Fibroblast of skin of back (primary cell): ENCODE results near the gene SESN3. TPM values are rescaled to one million over a fixed set of nuclear protein-coding genes. Genes with fewer than 3 reads are reported as not detected.
"Not testable (repeated sequence)": the region's sequence is repeated elsewhere in the genome, so short reads cannot be mapped to it uniquely, and the experiment has no call there.

Experiments used
- DNase-seq: peaks from one replicate; pipeline ENCODE4 v3.0.0-alpha.2; 2013
- polyA plus RNA-seq, 2 experiments: library from polyadenylated mRNA; unstranded; fragments of 120-200 nt; gene quantifications; one replicate each; pipeline ENCODE4 v1.2.1, GENCODE V29; 2013; ENCODE audit not compliant: insufficient read length in 2 of 2

SESN3 gene, protein sequence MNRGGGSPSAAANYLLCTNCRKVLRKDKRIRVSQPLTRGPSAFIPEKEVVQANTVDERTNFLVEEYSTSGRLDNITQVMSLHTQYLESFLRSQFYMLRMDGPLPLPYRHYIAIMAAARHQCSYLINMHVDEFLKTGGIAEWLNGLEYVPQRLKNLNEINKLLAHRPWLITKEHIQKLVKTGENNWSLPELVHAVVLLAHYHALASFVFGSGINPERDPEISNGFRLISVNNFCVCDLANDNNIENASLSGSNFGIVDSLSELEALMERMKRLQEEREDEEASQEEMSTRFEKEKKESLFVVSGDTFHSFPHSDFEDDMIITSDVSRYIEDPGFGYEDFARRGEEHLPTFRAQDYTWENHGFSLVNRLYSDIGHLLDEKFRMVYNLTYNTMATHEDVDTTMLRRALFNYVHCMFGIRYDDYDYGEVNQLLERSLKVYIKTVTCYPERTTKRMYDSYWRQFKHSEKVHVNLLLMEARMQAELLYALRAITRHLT
- 5.6 TPM for polyA plus RNA-seq (2013, experiment 1 of 2; ENCODE audit: insufficient read length)
- 8.1 TPM for polyA plus RNA-seq (2013, experiment 2 of 2; ENCODE audit: insufficient read length)

DNA sequence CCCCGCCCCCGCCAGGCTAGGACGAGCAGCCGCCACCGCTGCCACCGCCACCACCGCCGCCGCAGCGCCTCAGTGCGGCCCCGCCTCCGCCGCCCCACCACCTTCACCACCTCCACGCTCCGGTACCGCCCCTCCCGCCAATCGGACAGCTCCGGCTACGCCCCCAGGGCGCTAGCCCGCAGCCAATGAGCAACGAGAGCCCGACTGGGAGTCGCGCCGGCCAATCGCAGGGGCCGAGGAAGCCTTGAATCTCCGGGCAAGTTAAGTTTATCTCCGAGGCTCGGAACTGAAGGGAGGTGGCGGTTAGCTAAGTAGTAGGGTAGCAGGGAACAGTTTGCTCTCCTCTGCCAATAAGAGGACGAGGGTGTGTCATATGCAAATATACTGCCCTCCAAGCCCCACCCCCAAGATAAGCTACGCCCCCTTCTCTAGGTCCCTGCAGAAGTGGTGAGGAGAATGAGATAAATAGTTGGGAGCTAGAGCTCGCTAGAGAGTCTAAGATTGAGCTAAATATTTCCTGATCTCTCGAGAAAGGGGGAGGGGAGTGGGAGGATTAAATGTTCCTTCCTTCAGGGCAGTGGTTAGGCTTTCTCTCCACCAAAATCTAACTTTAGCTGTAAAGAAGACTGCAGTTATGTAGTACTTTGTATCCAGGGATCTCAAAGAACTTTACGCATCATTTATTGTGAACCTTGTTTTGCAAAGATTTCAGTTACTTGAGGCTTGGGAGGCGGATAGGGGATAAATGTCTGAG, at the start of gene SESN3:
Gene SESN3 (minus strand): TSS at position 76 of the 754 bp plus-strand sequence. CDS start 342 bp downstream, outside the sequence.
- peak; percentile 100 for DNase-seq

DNA sequence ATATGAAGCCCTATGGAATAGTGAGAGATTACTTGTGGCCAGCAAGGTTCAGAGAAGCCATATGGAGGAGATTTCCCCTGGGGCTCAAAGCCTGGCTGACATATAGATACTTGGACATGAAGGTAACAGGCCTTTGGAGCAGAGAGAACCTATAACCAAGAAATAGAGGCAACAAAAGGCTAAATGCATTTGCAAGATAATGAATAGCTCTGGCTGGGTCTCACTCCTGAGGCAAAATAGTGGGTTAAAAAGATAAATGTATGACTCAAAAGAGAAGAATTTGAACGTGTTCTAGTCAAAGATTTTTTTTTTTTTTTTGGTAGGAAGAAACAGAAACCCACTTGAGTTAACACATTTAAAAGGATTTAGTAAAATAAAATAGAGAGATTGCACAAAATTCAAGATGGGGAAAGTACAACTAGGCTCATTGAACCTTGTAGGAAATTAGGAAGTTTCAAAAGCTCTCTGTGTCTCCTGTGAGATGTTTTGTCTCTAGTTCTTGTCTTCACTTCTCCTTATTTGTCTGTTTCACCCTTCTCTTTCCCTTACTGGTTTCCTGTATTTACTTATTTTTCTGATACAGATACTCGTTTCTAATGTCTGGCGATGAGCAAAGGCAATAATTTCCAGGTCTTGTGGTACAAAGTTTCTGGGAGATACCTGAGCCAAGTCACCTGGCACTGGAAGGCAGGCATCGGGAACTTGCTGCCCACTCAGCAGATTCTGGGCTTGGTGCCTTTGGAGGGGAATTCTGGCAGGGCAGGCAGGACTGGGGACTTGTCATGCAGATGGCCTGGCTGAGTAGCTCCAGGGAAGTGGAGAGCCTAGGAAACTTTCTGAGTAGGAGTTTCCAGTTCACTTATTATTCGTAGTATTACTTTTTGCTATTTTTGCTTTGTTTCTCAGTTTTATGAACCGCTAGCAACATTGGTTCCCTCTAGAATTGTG, 49.2 kb upstream of the SESN3 start:
- DNase-seq, result peak; percentile 20

DNA sequence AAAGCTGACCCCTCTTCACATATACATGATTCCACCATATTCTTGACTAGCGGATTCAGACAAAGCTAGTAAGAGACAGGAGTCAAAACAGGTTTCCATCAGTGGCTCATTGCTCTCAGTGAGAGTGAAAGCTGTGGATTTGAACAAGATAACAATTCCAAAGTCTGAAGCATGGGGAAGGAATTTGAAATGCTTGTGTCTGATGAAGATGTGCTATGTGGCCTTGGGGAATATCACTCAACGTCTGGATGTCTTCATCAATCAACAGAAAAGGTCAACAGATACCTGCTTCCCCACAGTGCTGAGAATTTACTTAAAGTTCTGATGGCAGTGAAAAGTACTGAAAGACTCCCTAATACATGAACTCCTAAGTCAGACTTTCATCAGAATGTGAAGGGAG, 46.9 kb upstream of the SESN3 start:
- peak; percentile 13 for DNase-seq

DNA sequence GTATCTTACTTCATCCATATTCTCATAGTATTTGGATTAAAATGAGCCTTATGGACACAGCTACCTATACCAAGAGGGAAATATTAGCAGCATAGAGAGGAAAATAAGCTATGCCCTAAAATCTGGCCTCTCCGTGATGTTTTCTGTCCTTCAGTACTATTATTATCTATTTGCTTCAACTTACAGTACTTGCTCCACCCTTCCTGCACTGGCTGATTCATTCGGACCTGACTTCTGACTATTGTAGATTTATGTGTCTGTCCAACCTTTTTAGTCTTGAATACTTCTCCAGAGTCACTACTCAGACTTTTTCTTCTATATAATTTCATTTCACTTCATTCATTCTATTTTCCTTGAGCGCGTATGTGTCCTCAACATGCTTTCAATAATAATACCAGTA, 45.1 kb upstream of the SESN3 start:
- no peak for DNase-seq

DNA sequence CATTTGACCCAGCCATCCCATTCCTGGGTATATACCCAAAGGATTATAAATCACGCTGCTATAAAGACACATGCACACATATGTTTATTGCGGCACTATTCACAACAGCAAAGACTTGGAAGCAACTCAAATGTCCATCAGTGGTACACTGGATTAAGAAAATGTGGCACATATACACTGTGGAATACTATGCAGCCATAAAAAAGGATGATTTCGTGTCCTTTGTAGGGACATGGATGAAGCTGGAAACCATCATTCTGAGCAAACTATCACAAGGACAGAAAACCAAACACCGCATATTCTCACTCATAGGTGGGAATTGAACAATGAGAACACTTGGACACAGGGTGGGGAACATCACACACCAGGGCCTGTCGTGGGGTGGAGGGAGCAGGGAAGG, 42.6 kb upstream of the SESN3 start:
- DNase-seq, result not testable (repeated sequence)

DNA sequence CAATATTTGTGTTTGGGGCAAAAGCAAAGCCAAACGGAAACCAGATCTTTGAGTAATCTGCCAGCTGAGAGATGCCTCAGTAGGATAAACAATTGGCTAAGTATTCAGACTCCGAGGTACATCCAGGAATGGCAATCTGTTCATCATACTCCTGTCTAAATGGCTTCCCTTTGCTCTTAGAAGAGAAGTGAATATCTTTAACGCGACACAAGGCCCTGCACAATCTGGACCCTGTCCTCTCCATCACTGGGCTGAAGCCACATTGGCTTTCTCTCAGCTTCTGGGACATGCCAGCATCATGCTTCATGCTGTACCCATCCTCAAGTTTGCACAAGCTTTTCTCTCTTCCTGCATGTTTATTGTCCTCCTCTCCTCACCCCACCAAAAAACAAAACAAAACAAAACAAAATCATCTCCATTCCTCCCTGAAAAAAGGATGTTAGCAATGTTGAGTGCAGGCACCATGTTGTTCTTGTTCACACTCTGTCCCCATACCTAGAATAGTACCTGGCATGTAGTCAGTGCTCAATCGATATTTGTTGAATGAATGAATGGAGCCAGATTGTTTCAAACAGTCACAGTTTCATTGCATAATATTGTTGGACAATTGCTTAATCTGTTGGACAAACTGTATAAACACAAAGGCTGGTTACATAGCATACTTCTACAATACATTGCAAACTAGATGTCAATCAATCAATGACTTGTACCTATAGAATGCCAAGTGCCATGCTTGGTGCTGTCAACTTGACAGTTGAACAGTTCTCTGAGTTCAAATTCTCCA, 38.2 kb upstream of the SESN3 start:
- DNase-seq, result no peak

DNA sequence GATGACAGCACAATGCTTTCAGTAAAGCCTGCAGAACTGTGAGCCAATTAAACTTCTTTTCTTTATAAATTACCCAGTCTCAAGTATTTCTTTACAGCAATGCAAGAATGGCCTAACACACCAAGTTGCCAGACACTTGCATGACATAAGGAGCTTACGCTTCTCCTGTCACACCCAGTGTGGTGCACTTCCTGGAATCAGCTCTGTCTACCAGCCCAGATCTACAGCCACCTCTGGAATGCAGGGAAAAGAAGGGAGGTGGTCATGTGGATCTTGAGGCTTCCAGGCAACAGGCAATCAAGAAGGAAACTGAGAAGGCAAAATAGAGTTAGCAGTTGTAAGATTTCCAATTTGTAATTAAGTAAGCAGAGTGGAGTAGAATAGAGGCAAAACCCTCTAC, 37.4 kb upstream of the SESN3 start:
- DNase-seq, result peak; percentile 19

DNA sequence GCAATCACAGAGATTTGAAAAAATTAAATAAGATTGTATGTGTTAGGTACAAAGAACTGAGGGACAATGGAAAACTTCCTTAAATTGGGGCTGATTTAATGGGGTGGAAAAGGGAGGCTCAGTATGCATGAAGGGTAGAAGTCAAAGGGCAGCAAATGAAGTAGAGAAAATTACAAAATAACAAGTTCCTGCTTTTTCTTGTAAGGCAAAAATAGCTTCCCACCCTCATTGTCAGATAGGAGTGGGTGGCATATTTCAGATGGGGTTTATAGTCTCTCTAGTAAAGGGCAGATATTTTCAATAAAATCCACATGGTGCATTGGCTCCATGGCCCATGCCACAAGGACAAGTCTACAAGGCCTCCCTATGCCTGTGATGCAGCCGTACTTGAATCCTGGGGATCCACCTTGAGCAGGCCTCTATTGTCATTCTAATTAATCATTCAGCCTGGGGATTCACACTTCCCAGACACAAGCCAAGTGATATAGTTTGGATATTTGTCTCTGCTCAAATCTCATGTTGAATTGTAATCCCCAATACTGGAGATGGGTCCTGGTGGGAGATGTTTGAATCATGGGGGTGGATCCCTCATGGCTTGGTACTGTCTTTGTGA, 36.7 kb upstream of the SESN3 start:
- DNase-seq, result no peak

DNA sequence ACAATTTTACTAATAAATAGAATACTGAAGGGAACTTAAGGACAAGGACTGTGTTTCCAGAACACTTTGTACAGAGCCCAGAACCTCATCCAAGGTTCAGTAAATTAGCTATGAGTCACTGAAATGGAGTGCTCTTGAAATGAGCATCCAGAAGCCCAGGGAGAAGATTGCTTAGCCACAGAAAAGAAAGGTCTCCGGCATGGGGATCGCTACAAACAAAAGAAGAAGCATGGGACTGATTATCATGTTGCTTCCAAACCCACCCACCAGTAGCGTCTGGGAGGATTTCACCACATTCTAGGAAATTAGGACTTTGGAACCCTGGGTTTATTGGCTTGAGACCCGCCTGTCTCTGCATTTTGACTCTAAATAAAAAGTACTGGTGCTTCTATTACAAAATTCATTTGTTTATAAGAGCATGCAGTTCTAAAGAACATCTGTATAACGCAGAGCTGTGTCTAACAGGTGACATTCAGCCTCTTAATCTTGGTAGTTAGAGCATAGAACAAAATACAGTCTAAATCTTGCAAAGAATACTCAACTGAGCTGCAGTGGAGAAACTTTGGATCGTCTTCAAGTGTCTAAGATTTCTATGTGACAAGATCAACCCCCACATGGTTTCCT, 35.9 kb upstream of the SESN3 start:
- no peak for DNase-seq

DNA sequence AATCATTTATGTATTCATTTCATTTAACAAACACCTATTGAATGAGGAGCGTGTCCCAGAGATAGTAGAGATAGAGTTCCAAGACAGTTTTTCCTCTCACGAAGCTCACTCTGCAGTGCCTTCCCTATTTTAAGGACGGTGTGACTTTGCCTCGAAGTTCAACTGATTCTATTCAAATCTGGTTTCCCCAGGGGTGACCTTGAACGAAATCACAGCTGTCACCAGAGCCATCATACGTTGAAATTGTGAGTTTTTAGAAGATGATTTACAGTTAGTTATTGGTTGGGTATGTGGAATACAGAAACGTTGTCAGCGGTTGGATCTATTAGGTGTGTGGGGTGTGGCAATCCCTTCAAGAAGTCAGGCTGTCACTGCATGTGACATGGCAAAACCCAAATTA, 33.9 kb upstream of the SESN3 start:
- no peak for DNase-seq

DNA sequence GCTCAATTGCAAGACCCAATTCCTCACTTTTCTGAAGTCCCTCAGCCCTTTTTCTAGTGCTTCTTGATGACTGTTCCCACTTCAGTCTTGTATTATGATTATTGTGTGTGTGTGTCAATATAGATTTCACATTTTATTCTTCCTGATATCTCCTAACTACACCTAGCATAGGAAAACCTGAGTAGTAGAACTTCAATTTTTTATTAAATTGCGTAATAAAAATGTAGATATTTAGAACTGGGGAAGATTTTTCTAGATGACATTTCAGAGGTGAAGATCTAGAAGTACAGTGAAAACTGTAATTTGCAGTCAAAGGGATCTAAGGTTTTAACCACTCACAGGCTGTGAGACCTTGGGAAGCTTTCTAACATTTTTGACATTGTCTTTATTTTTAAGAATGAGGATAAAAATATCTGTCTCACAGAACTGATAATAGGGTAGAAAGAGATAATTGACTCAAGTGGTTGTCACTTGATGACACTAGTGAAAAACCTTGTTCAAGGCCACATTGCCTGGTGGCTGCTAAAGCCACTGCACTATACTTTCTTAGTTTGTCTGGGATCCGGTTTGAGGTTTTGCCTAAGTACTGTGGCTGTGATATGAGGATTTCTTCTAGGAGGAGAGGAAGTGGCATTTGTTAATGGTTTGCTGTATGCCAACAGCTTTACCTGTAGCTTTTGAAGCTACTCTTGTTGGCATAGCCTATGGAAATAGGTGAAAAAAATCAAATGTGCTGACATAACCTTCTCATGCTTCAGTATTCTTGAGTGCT, 32.2 kb upstream of the SESN3 start:
- no peak for DNase-seq

DNA sequence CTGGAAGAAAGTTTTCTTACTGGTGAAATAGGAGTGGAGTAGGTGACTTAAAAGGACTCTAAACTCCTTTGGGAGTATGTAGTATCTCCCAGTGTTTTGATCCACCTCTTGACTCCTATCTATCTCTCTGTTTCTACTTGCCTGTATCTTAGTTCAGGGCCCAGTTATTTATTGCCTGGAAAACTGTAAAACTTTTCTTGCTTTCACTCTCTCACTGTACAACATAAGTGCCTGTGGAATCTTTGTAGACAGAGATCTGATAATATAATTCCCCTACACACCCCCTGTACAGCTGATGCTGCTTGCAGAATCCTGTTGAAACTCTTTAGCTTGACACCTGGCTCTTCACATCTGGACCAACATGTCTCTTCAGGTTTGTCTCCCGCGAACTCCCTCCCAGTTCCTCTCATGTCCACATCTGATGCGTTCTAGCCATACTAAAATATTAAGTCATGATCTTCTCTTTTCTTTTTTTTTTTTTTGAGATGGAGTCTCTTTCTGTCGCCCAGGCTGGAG, 26.5 kb upstream of the SESN3 start:
- no peak for DNase-seq

DNA sequence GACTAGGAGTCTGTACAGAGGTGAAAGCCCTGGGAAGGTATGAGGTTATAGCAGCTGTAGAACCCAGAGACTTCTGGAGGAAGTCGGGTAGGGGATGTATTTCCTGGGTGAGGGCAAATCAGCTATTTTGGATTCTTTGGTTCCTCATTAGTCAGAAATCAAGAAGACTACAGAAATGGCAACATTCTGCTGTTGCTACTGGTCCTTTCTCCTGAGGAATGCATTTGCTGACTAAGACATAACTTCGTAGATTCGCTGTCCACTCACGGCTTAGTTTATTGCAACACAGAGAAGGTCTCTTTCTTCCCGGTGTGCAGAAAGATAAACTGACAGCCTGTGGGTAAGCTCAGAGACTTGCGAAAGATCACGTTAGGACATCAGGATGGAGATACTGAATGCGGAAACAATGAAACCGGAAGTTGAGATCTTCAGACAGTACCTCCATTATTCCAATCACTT, 25.3 kb upstream of the SESN3 start:
- no peak for DNase-seq

DNA sequence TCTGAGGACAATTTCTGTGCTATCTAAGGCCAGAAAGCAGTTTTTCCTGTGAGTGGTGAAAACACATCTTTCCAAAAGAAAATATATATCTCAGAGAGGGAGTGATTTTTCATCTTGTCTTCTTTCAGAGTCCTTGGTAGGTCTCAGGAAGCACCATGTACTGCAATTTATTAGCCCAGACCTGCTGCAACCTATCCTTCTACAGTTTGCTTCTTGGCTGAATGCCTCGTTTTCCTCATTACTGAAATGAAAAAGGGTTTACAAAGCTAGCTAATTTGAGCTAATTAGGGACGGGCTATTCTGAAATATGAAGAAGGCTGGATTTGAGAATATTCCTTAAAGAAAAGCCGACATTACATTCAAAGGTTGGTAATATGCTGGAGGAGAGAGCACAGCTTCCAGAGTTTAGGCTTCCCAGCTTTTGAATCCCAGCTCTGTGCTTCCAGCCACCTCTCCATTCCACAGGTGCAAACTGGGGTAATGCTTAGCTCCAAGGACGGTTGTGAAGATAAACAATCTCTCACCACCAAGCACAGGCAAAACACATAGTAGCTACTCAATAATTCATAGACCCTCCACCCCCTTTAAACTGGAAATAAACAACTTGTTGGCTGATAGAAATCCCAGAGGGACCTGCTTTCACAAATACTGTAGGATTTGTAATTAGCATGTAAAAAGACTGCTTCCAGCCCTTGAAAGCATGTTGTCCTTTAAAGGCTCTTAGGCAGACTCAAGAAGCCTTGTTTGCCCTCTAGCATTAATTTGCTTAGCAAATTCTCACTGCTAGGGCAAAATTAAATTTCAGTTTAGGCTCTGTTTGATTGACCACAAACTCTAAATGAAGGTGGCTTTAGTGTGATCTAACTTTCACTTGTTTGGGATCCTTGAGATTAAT, 24.5 kb upstream of the SESN3 start:
- DNase-seq, result no peak

DNA sequence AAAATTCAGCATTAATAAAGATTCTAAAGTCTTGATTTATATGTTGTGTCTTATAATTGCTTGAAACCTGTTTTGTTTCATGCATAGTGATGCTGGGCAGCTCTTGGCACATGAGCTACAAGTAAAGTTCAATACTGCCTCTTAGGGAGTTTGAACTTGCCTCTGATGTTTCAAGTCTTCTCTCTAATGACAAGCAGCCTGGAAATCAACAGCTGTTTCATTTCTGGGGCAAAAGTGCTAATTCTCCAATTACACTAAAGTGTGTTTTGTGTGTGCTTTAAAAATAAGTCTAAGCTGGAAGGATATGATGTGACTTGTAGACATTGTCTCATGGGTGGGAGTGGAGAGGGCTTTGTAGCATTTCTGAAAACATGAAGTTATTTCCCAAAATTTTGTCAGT, 23.7 kb upstream of the SESN3 start:
- no peak for DNase-seq

DNA sequence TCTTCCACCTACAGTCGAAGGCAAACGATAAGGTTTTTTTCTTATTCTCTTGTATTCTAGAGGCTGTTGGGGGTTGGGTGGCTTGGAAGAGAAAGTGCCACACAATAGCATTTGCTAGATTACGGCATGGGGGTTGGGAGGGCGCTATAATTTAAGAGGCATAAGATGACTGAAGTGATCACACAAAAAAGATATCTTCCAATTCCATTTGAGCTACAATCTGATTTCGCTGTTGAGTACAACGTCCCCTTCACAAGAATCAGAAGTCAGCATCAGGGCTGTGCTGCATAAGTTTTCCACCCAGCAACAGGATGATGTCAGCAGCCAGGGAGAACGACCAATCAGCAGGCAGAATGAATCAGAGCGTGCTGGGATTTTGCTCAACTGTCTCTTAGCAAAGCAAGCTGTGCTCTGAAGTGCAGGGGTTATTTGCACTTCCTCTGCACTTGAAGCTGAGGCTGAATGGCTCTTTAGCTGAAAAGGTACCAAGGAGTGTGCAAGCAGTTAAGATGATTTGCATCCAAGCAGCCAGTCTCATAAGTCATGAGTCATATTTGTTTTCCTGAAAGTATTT, 23.2 kb upstream of the SESN3 start:
- peak; percentile 88 for DNase-seq

DNA sequence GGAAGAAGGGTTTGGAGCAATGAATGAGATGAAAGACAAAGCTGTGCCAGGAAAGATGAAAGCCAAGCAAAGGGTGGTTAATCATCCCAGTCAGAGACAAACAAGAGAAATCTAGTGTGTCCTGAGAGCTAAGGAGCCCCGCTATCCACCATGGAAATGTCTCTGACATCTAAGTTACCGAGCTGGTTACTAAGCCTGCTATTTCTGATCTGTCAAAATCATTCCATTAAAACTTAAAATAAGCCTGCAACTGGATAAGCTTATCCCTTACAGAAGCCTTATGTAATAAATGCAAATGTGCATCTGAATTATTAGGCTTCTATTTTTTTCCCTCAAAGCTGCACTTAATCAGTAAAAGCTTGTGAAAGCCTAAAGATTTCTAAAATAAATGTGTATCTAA, 22.1 kb upstream of the SESN3 start:
- DNase-seq, result no peak

DNA sequence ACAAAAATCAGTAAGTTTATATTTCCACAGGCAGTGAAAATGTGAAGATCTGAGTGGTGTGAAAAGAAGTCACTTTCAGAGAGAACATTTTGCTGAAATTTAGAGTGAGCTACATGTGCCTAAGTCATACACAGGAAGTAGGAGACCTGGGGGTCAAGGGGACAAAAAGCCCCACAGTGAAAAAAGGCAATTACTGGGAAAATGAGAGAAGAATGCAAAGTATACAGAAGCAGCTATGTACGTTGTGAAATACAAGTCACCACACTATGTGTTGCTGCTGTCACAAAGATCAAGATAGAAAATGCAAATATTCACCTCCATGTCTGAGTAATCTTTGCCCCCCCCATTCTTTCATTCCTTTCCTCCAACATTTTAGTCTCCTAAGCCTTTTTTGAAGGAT, 21.6 kb upstream of the SESN3 start:
- DNase-seq, result no peak
